Right kidney (tissue), 1 donor: ENCODE results near the gene ERBB2.
"Not testable (repeated sequence)": the region's sequence is repeated elsewhere in the genome, so short reads cannot be mapped to it uniquely, and the experiment has no call there.

Source experiments
- DNase-seq: peaks from one replicate; pipeline ENCODE4 v3.0.0-alpha.2; 2016

Gene ERBB2

DNA sequence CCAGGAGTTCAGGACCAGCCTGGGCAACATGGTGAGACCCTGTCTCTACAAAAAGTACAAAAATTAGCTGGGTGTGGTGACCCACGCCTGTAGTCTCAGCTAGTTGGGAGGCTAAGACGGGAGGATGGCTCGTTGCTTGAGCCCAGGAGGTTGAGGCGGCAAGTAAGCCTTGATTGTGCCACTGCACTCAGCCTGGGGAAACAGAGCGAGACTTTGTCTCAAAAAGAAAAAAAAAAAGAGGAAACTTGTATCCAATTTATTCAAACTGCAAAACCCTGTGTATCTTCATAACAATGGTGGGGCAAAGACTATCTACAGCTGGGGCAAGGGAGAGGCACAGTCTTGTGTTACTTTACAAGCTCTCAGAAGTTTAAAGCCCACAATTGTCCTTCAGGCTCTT, 59.3 kb downstream of the ERBB2 start:
- DNase-seq, result no peak

DNA sequence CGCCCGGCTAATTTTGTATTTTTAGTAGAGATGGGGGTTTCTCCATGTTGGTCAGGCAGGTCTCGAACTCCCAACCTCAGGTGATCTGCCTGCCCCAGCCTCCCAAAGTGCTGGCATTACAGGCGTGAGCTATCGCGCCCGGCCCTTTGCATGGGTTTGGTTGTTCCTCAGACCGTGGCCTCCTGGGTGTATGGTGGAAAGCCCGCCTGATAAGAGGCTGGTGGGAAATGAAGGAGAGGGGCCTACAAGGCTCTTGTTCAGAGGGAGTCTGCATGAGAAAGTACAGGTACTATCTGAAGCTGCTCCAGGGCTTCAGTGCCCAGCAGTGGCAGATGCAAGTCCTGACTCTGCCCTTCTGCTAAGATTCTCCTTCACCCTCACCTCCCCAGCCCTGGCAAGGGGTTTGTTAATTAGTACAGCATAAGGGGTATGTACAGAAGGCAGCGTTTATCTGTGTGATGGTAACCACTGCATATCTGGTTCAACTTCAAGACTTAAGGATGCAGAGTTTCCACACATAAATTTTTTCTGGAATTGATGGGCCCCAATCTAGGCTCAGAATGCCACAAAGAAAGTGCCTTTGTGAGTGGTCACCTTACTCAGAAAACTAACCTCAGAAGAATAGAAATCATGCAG, 62.1 kb downstream of the ERBB2 start:
- no peak for DNase-seq

DNA sequence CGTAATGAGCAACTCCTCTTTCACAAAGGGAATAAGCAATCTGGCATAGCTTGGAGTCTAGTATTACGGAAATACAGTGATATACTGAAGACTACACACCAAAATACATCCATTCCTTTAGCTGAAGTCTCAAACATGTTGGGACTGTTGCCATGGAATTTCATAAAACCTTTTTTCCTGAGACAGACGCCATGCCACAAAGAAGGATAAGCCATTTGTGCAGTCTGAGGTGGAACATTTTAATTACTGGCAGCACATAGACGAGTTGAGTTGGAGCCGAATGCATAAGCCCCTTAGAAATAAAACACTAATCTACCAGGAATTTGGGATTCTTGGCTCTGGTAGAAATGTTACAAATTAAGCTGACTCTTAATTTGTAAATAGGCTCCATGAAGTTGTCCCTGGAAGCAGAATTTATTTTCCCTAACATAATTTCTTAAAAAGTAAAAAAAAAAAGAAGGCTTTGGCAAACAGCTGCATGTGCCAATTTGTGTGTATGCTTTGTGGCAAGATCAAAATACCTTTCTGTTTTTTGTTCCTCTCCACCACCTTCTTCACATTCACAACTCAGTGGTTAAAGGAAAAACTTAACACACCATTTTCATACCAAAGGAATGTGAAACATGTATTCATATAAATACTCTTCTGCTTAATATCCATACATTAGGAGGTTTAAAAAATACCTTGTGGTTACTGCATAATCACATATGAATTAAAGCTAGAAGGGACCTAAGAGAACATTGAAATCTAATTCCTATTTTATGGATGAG, 63.4 kb downstream of the ERBB2 start:
- DNase-seq, result no peak

DNA sequence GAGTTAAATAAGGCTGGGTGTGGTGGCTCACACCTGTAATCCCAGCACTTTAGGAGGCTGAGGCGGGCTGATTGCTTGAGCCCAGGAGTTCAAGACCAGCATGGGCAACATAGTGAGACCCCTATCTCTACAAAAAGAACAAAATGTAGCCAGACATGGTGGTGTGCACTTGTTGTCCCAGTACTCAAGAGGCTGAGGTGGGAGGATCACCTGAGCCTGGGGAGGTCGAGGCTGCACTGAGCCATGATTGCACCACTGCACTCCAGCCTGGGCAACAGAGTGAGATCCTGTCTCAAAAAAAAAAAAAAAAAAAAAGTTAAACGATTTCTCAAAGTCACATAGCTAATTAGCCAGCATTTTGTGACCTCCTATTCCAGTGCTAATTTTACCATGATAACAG, 64.3 kb downstream of the ERBB2 start:
- DNase-seq, result not testable (repeated sequence)

DNA sequence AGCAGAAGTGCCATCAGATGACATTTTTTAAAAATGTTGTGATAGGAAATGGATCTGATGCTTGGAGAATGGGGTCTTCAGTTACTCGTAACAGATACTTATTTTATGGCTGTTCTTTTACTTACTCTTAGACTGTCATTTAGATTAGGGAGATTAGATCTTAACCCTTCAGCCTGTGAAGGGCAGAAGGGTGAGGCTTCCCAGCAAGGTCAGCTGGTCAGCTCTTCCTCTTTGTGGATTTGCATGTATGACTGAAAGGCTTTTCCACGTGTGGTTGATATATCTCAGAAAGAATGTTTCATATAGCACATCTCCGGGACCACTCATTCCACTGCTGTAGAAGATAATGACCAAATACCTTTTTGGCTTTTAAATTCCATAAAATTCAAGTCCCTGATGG, 65.3 kb downstream of the ERBB2 start:
- DNase-seq, result no peak

DNA sequence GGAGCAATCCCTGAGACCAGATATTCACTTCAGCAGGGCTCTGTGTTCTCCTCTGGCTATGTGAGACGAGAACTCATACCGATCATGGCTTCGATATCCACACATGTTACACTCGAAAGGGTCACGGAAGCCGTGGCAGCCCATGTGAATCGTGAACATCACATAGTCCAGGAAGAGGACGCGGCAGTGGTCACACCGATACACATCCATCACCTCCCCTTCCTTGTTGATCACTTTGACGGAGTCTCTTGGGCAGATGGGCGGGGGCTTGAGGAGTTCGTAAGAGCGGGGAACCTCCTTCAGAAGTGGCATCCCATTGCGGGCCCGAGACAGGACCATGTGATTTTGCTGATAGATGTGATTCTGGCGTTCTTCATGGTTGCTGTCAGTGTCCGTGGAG, 65.9 kb downstream of the ERBB2 start:
- DNase-seq, result no peak

DNA sequence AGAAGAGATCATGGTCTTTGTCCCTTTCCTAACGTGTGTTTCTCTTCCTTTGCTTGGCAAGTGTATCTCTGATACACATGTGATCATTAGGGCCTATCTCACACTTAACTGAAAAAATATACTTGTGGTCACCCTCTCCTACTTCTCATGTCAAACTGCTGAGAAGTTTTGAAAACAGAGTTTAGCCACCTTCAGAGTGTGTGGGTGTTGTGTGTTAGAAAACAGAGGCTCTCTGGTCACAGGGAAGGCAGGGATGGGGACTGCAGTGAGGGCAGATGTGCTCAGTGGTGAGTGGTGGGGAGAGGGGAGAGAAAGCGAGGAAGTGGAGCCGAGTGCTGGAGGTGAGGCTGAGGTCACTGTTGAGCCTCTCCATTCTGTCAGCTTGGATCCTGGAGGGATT, 67.3 kb downstream of the ERBB2 start:
- no peak for DNase-seq

DNA sequence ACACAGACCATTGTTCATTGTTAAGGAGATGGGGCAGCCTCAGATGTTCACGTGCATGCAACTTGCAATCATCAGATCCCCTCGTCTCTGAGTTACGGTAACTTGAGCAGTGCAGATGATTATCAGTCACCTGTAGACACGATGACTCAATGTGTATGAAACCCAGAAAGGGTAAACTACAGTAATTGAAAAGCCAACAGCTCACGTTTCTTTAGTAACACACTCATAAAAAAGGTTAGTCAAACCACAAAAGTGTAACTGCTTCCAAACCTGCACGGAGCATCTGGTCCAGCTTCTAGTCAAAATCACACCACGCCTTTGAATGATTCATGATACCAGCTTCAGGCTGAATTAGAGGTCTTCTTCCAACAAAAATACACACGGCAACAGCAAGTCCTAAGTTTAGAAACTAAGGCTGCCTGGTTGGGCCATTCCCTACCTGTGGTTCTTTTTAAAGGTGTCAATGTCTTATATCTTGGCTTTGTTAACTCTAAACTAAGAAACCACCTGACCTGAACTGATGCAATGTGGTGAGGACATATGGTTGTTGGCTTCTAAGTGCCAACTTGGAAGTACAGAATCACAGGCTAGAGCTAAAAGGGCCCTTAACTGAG, 70.2 kb downstream of the ERBB2 start:
- DNase-seq, result no peak

DNA sequence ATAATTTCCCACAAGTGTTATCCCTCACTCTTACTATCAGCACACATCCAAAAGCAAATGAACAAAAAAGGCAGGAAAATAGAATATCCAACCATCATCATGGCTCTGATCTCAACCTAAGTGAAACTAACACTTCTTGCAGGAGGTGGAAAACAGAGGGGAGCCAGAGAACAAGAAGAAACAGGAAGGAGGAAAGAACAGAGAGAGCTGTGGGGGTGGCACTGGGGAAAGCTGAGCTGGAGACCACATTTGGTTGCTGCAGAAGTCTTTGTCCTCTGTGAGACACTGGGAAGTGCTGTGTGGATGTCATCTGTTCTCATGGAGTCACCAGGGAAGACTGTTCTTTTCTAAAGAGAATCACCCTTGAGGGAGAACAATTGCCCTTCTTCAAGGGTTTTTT, 72.6 kb downstream of the ERBB2 start:
- DNase-seq, result no peak

DNA sequence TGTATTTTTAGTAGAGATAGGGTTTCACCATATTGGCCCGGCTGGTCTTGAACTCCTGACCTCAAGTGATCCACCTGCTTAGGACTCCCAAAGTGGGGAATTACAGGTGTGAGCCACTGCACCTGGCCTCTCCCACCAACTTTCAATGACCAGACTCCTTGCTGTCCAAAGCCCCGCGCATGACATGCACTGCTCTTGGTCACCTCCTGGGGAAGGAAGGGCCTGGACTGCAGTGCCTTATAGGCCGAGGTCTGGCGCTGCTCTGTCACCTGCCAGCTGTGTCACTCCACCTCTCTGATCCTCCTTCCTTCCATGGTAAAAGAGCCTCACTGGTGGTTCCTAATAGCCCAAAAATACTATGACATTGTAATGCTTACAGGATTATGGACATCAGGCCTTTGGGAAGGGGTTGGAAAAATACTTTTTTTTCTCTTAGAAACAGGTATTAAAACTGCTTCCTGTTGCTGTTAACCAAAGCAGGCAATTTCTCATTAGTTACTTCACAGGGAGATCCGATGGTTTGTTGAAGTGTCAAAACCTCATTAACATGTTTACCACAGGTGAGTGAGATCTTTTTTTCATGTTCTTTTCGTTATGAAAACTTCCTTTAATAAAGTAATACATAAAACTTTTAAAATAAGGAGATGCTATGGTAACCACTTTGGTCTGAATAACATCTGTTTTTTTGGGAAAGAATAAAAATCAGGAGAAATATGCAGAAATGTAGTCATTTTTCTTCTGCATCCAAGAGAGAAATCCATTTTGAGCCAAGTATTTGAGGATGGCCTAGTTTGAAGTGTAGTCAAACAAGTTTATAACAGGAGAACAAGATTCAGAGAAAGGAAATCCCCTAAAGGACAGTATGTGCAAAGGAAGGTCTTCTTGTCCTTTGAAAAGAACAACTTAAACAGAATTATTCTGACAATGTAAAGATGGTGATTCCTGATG, 73.4 kb downstream of the ERBB2 start:
- DNase-seq, result no peak

DNA sequence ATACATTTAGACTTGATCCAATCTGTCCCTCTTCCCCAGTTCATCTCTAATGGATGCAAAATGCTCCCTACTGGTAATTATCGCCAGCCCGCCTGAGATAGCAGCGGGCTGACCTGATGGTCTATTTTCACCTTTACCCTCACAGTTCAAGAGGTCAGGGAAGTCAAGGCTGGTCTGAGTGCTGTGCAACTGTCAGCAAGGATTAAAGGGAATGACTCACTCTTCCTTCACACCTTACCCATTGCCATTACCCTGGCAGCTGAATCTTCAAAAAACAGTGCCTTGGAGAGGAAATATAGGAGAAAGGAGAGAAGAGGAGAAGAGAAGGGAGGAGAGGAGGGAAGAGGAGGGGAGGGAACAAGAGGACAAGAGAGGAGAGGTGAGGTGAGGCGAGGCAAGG, 74.2 kb downstream of the ERBB2 start:
- DNase-seq, result no peak

DNA sequence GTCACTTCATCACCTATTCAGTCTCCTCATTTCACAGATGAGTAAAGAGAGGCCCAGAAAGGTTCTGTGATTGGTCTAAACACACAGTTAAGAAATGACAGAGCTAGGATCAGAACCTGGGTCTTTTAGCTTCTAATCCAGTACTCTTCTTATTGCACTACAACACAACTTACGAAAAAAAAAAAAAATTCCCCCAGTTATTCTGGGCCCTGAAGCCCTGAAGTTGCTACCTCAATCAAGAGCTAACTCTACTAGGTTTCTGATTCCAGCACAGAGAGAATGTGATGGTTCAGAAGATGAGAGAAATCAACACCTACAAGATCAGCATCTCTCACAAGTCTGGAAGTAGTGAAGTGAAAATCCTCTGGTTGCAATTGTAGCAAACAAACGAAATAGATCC, 75.2 kb downstream of the ERBB2 start:
- DNase-seq, result no peak

DNA sequence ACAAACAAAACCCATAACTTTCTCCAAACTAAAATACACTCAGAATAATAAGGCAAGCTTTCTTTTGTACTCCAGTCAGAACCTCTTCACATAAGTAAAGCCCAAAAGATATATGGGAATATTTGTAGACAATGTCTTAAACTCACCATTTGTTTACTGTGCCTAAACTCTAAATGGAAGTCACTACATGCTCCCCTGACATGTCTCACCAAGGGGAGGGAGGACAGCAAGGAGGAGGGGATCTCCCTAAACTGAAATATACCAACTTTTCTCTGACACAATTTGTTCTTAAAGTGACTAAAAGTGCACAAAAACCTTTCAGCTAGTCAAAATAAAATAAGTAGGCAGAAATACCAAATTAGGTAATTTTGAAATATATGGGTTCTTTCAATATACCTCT, 76.4 kb downstream of the ERBB2 start:
- DNase-seq, result no peak

DNA sequence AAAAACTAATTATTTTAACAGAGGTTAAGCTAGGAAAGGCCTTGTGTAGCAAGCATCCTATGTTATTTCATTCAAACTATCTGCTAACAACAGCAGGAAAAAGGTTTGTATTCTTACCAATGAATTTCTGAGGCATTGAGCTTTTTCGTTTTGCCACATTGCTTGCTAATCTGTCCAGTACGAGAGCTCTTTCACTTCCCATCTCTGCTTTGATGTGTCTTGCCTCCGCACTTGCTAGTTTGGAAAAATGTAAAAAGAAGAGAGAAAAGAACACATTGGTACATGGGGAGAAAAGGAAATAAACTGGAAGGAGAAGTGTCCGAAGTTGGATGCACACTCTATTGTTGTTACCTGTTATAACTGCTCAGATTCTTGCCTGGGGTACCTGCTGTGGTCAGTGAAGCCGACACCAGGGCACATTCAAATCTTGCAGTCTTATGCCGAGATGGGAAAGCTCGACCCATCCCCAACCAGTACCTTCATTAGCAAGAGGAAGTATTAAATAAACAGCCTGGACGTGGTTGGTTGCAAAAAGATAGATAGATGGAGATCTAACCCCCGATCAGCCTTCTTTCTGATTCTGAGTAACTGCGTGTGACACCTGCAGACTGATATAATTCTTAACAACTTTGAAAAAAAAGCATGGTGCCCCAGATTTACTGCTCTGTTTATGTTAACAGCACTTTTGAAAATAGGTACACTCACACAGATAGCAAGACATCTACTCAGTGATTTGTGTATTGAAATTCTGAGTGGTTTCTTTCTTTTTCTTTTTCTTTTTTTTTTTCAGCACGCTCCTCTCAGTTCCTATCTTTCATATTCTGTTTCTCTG, 77.9 kb downstream of the ERBB2 start:
- no peak for DNase-seq
